ENCODE measurements around the gene PTGES2.

DNA sequence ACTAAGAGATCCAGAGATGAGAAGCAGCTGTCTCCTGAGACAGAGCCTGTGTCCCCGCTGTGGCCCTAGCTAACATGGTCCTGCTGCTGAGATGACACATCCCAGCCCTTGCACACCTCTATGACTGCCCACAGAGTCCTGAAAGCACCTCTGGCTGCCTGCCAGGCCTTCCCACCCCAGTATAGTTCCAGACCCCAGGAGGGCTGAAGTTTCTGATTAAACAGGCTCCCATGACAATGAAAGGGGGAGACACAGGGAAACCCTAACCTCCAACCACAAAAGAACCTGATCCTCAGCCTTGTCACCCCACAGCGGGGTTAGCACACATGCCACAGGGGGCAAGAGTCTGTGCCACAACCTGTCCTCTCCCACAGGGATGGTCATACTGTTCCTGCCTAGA, 48.2 kb upstream of the PTGES2 start:
- TF ChIP-seq CTCF (IDR thresholded peaks at IDR 0.05) (no peak), POLR2A (IDR thresholded peaks at IDR 0.05) (no peak)

Data from thyroid gland (tissue), 4 donors.